ENCODE data around the gene RRBP1. TPM values are rescaled to one million over a fixed set of nuclear protein-coding genes. Genes with fewer than 3 reads are reported as not detected.

RRBP1 gene
- total RNA-seq, 6 experiments from 2014 or later: 121 to 274 (median 193) TPM

GRCh38 chr20:17621229-17621968 is 60.6 kb downstream of the RRBP1 start:
- Histone ChIP-seq H3K36me3 (peaks cover 0 to 97% (median 65%) of the 10 kb centered on the region in 4 donors), H3K4me1 (peaks cover 0 to 5% (median 0%) of the 10 kb centered on the region in 4 donors), H3K4me3 (no peak overlapping the region), H3K9me3 (no peaks in the 10 kb centered on the region), H3K27ac (no peak overlapping the region), H3K27me3 (no peaks in the 10 kb centered on the region)
- no peak for ATAC-seq
- TF ChIP-seq POLR2A (IDR thresholded peaks at IDR 0.05) (no peak), CTCF (IDR thresholded peaks at IDR 0.05) (no peak)
- 86% methylated on average over 6 of the region's 24 CpGs for WGBS (ENCODE audit: insufficient coverage, low coverage, low lambda C conversion rate, missing lambda C conversion rate)
- intact Hi-C loops (cut with DNase I): loop anchor here in 1 of 2 donors (10.0 kb wide), 1 partner anchor 283 kb away; no protein-coding TSS in a partner anchor
- peak in 1 of 3 donors; percentile 13 for DNase-seq

GRCh38 chr20:17620371-17621228 is 61.4 kb downstream of the RRBP1 start:
- Histone ChIP-seq H3K4me3 (no peak overlapping the region), H3K36me3 (peaks cover 0 to 100% (median 67%) of the 10 kb centered on the region in 4 donors), H3K4me1 (no peaks in the 10 kb centered on the region), H3K27ac (no peak overlapping the region), H3K27me3 (no peaks in the 10 kb centered on the region), H3K9me3 (no peaks in the 10 kb centered on the region)
- intact Hi-C loops (cut with DNase I): loop anchor here in 1 of 2 donors (10.0 kb wide), 1 partner anchor 284 kb away; no protein-coding TSS in a partner anchor
- ATAC-seq (no peak), DNase-seq (peak in 2 of 3 donors; percentile 8 to 42)
- TF ChIP-seq POLR2A (IDR thresholded peaks at IDR 0.05): no peak
- TF ChIP-seq CTCF (IDR thresholded peaks at IDR 0.05): no peak
- 93% methylated on average over 5 of the region's 33 CpGs for WGBS (ENCODE audit: insufficient coverage, low coverage, low lambda C conversion rate, missing lambda C conversion rate)

GRCh38 chr20:17619351-17620093 is 62.5 kb downstream of the RRBP1 start:
- TF ChIP-seq CTCF (IDR thresholded peaks at IDR 0.05): no peak
- no peak for TF ChIP-seq POLR2A (IDR thresholded peaks at IDR 0.05)
- WGBS (ENCODE audit: insufficient coverage, low coverage, low lambda C conversion rate, missing lambda C conversion rate): 83% methylated on average over 1 of the region's 29 CpGs
- intact Hi-C loops (cut with DNase I): loop anchor here (10.0 kb wide), 2 partner anchors 85 to 285 kb away; partner anchors contain the start of gene BFSP1 (in 2 of the 2)
- Histone ChIP-seq H3K36me3 (peaks cover 0 to 92% (median 63%) of the 10 kb centered on the region in 4 donors), H3K4me1 (no peaks in the 10 kb centered on the region), H3K9me3 (no peaks in the 10 kb centered on the region), H3K27ac (no peak overlapping the region), H3K4me3 (no peak overlapping the region), H3K27me3 (no peaks in the 10 kb centered on the region)
- peak in 2 of 3 donors; percentile 16 to 38 for DNase-seq
- no peak for ATAC-seq

GRCh38 chr20:17618673-17619013 is 63.4 kb downstream of the RRBP1 start:
- Histone ChIP-seq H3K27me3 (no peaks in the 10 kb centered on the region), H3K9me3 (no peaks in the 10 kb centered on the region), H3K4me3 (no peak overlapping the region), H3K4me1 (no peaks in the 10 kb centered on the region), H3K36me3 (peaks cover 0 to 86% (median 62%) of the 10 kb centered on the region in 4 donors), H3K27ac (no peak overlapping the region)
- intact Hi-C loops (cut with DNase I): loop anchor here (10.0 kb wide), 1 partner anchor 84 kb away; the partner anchor contains the start of gene BFSP1 (in 2 of the 2)
- WGBS (ENCODE audit: insufficient coverage, low coverage, low lambda C conversion rate, missing lambda C conversion rate): 82% methylated on average over 10 of the region's 10 CpGs
- DNase-seq (no peak), ATAC-seq (no peak)
- TF ChIP-seq CTCF (IDR thresholded peaks at IDR 0.05): no peak
- no peak for TF ChIP-seq POLR2A (IDR thresholded peaks at IDR 0.05)
